Fibroblast of pulmonary artery (primary cell): ENCODE results near the gene VARS2.

Source experiments
- DNase-seq: peaks from one replicate; pipeline ENCODE4 v3.0.0-alpha.2; 2010; ENCODE audit warnings: low read depth
- H3K4me3 ChIP-seq: replicated peaks from 2 replicates; pipeline ENCODE4 v1.5.1; 2011; ENCODE audit warnings: low read depth, mild to moderate bottlenecking, control low read depth, low read length, moderate library complexity
- CTCF ChIP-seq: IDR thresholded peaks from 2 replicates; pipeline ENCODE4 v1.5.1; 2011; ENCODE audit warnings: mild to moderate bottlenecking, control low read depth, low read length, inconsistent platforms; ENCODE audit errors: missing control alignments

The VARS2 gene

GRCh38 chr6:30881392-30882203 is 32.4 kb upstream of the VARS2 start:
- no peak for TF ChIP-seq CTCF
- DNase-seq = peak; percentile 31
- H3K4me3 ChIP-seq = no peak overlapping the region

GRCh38 chr6:30882204-30882758 is 31.8 kb upstream of the VARS2 start:
- no peak for DNase-seq
- no peak for TF ChIP-seq CTCF
- no peak overlapping the region for H3K4me3 ChIP-seq

- H3K4me3 ChIP-seq = no peak overlapping the region
- no peak for DNase-seq
- no peak for TF ChIP-seq CTCF
Measured at GRCh38 chr6:30882759-30883684, 31.0 kb upstream of the VARS2 start.

GRCh38 chr6:30883685-30884520 is 30.1 kb upstream of the VARS2 start, which contains the start of gene DDR1:
Gene DDR1 (plus strand): TSS chr6:30884519. CDS start chr6:30888730, 4,211 bp downstream.
- DNase-seq = peak; percentile 75
- TF ChIP-seq CTCF = no peak
- H3K4me3 ChIP-seq = peak within 1 kb of the TSS; percentile 68

- TF ChIP-seq CTCF = no peak
Measured at GRCh38 chr6:30884521-30885480, 29.2 kb upstream of the VARS2 start.

More at GRCh38 chr6:30884521-30885480, 29.2 kb upstream of the VARS2 start:
- peak overlapping the region; percentile 68 for H3K4me3 ChIP-seq
- peak; percentile 49 for DNase-seq
